ENCODE results near the gene CCDC201. TPM values are rescaled to one million over a fixed set of nuclear protein-coding genes. Genes with fewer than 3 reads are reported as not detected.

Gene CCDC201
- total RNA-seq, 1 donor: not detected

DNA sequence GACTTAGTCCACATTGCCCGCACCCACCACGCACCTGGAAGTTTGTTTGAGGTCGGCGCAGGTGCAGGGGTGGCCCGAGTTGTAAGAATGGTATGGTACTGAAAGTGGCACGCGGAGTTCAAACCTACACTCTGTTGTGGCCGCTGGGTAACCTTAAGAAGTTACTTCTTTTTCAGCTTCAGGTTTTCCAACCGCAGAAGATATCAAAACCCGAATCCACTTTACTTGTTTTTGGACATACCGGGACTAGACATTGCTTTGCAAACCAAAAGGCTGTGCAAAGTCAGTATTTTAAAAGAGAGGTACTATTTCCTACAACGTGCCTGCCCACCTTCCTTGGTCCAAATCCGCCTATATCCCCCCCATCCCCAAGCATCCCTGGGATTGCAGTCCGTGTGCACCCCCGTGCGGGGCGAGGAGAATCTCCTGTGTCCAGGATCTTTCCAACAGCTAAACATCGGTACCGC, 47.1 kb upstream of the CCDC201 start:
- DNase-seq (ENCODE audit: insufficient read length, low spot score, missing footprints): peak; percentile 73
- H3K27ac ChIP-seq (ENCODE audit: low read depth, low read length): peak overlapping the region; percentile 60
- no peaks in the 10 kb centered on the region for H3K27me3 ChIP-seq (ENCODE audit: insufficient read depth, low read length)
- H3K4me3 ChIP-seq (ENCODE audit: insufficient read depth, low read length): peak overlapping the region; percentile 77
- H2AFZ ChIP-seq (ENCODE audit: low read length): no peak overlapping the region
- H3K4me1 ChIP-seq (ENCODE audit: insufficient read depth, low read length): peaks cover 58% of the 10 kb centered on the region
- H3K4me2 ChIP-seq (ENCODE audit: insufficient read depth, low read length): peak overlapping the region; percentile 88
- TF ChIP-seq, protein P1, sequence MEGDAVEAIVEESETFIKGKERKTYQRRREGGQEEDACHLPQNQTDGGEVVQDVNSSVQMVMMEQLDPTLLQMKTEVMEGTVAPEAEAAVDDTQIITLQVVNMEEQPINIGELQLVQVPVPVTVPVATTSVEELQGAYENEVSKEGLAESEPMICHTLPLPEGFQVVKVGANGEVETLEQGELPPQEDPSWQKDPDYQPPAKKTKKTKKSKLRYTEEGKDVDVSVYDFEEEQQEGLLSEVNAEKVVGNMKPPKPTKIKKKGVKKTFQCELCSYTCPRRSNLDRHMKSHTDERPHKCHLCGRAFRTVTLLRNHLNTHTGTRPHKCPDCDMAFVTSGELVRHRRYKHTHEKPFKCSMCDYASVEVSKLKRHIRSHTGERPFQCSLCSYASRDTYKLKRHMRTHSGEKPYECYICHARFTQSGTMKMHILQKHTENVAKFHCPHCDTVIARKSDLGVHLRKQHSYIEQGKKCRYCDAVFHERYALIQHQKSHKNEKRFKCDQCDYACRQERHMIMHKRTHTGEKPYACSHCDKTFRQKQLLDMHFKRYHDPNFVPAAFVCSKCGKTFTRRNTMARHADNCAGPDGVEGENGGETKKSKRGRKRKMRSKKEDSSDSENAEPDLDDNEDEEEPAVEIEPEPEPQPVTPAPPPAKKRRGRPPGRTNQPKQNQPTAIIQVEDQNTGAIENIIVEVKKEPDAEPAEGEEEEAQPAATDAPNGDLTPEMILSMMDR (IDR thresholded peaks at IDR 0.05; ENCODE audit: extremely low read depth, low read depth, low read length): no peak
- H3K36me3 ChIP-seq (ENCODE audit: insufficient read depth, low read length): peaks cover 33% of the 10 kb centered on the region
- peaks cover 28% of the 10 kb centered on the region for H3K79me2 ChIP-seq (ENCODE audit: insufficient read depth, low read length)
- H4K20me1 ChIP-seq (ENCODE audit: insufficient read depth, low read length): peaks cover 42% of the 10 kb centered on the region
- no peaks in the 10 kb centered on the region for H3K9me3 ChIP-seq (ENCODE audit: low read depth, low read length)

DNA sequence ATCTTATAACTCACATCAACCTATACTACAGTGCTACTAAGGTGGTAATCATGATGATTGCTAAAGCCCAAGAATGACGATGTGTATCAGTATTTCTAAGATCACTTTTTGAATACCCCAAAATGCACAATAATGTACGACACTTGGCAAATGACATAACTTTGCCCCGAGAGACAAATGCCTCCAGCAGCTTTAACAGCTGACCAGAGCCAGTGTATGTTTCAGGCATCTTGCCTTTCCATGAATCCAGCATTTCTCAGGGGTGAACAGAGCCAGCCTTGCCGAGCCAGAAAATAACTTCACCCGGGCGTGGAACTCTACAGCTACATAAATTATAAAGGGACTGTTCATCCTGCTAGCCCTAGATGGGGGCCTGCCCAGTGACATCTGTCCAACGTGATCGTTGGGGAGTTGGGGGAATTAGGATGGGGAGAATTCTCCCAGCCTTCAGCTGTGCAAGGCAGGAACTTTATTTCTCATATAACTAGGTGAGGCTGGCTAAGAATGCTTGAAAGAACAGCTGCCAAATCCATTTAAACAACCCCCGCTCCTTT, 46.4 kb upstream of the CCDC201 start:
- peak overlapping the region; percentile 77 for H3K4me3 ChIP-seq (ENCODE audit: insufficient read depth, low read length)
- no peak overlapping the region for H2AFZ ChIP-seq (ENCODE audit: low read length)
- DNase-seq (ENCODE audit: insufficient read length, low spot score, missing footprints): peak; percentile 92
- peaks cover 46% of the 10 kb centered on the region for H4K20me1 ChIP-seq (ENCODE audit: insufficient read depth, low read length)
- no peaks in the 10 kb centered on the region for H3K9me3 ChIP-seq (ENCODE audit: low read depth, low read length)
- peaks cover 40% of the 10 kb centered on the region for H3K36me3 ChIP-seq (ENCODE audit: insufficient read depth, low read length)
- peak overlapping the region; percentile 88 for H3K4me2 ChIP-seq (ENCODE audit: insufficient read depth, low read length)
- TF ChIP-seq, protein P1 (IDR thresholded peaks at IDR 0.05; ENCODE audit: extremely low read depth, low read depth, low read length): no peak
- peaks cover 51% of the 10 kb centered on the region for H3K4me1 ChIP-seq (ENCODE audit: insufficient read depth, low read length)
- H3K27me3 ChIP-seq (ENCODE audit: insufficient read depth, low read length): no peaks in the 10 kb centered on the region
- H3K27ac ChIP-seq (ENCODE audit: low read depth, low read length): peak overlapping the region; percentile 60
- peaks cover 28% of the 10 kb centered on the region for H3K79me2 ChIP-seq (ENCODE audit: insufficient read depth, low read length)

DNA sequence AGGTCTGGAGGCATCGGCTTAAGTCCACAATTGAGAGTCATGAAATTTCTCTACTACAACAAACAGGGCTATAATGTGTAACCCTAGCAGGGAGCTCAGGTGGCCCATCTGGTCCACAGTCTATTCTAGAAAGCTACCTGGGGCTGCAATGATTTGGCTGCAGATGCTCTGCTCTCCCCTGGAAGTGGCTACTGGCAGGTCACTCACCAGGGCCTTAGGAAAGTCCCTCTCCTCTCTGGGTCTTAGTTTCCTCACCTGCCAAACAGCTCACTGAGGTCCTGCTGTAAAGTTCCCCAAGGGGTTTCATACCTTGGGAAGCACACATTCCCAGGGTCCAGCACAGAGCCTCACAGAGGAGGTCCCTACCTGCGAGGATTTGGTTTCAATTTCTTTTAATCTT, 45.7 kb upstream of the CCDC201 start:
- Histone ChIP-seq H3K36me3 (ENCODE audit: insufficient read depth, low read length) (peaks cover 47% of the 10 kb centered on the region), H2AFZ (ENCODE audit: low read length) (no peak overlapping the region), H3K27me3 (ENCODE audit: insufficient read depth, low read length) (no peaks in the 10 kb centered on the region), H3K4me3 (ENCODE audit: insufficient read depth, low read length) (peak overlapping the region; percentile 77), H4K20me1 (ENCODE audit: insufficient read depth, low read length) (peaks cover 46% of the 10 kb centered on the region), H3K4me1 (ENCODE audit: insufficient read depth, low read length) (peaks cover 44% of the 10 kb centered on the region), H3K79me2 (ENCODE audit: insufficient read depth, low read length) (peaks cover 28% of the 10 kb centered on the region), H3K27ac (ENCODE audit: low read depth, low read length) (peak overlapping the region; percentile 60), H3K9me3 (ENCODE audit: low read depth, low read length) (no peaks in the 10 kb centered on the region), H3K4me2 (ENCODE audit: insufficient read depth, low read length) (peak overlapping the region; percentile 88)
- TF ChIP-seq, protein P1 (IDR thresholded peaks at IDR 0.05; ENCODE audit: extremely low read depth, low read depth, low read length): no peak
- DNase-seq (ENCODE audit: insufficient read length, low spot score, missing footprints): peak; percentile 88

DNA sequence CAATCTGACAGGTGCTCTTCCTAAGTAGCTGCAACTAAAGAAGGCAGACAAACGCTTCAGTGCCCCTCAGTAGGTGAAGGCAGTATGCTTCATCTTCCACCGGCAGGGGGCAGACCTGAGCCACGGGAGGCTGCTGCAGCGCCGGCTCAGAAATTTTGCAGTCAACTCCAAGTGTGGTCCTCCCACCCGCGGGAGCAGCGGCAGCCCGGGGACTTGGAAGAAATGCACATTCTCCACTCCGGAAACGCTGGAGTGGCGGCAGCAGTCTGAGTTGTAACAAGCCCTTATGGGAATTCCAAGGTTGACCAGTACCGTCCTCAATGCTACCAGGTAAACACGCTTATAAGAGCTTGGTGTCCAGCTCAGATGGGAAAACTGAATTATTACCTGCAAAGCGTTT, 44.8 kb upstream of the CCDC201 start:
- H3K27me3 ChIP-seq (ENCODE audit: insufficient read depth, low read length): no peaks in the 10 kb centered on the region
- peaks cover 46% of the 10 kb centered on the region for H4K20me1 ChIP-seq (ENCODE audit: insufficient read depth, low read length)
- H3K27ac ChIP-seq (ENCODE audit: low read depth, low read length): peak overlapping the region; percentile 60
- peaks cover 28% of the 10 kb centered on the region for H3K79me2 ChIP-seq (ENCODE audit: insufficient read depth, low read length)
- TF ChIP-seq, protein P1 (IDR thresholded peaks at IDR 0.05; ENCODE audit: extremely low read depth, low read depth, low read length): peak; percentile 94
- H3K36me3 ChIP-seq (ENCODE audit: insufficient read depth, low read length): peaks cover 56% of the 10 kb centered on the region
- peaks cover 35% of the 10 kb centered on the region for H3K4me1 ChIP-seq (ENCODE audit: insufficient read depth, low read length)
- H3K9me3 ChIP-seq (ENCODE audit: low read depth, low read length): no peaks in the 10 kb centered on the region
- peak overlapping the region; percentile 88 for H3K4me2 ChIP-seq (ENCODE audit: insufficient read depth, low read length)
- peak overlapping the region; percentile 14 for H2AFZ ChIP-seq (ENCODE audit: low read length)
- DNase-seq (ENCODE audit: insufficient read length, low spot score, missing footprints): peak; percentile 93
- peak overlapping the region; percentile 77 for H3K4me3 ChIP-seq (ENCODE audit: insufficient read depth, low read length)
